Measurements from ENCODE around the gene LEAP2. TPM values are rescaled to one million over a fixed set of nuclear protein-coding genes. Genes with fewer than 3 reads are reported as not detected.

Gene LEAP2
- total RNA-seq, 1 experiment from 2014 or later, result 1.4 TPM

GRCh38 chr5:132853790-132854189 is 19.7 kb upstream of the LEAP2 start:
- Histone ChIP-seq H3K14ac (ENCODE audit: insufficient read depth, low read length) (no peak overlapping the region), H2BK5ac (ENCODE audit: insufficient read length, low read length) (no peak overlapping the region), H4K5ac (ENCODE audit: insufficient read length, low read depth, low read length) (no peak overlapping the region), H3T11ph (ENCODE audit: low read length) (no peak overlapping the region), H2AFZ (ENCODE audit: low read length) (no peak overlapping the region), H4K91ac (ENCODE audit: insufficient read length, low read depth, low read length) (no peak overlapping the region), H4K8ac (replicated peaks; ENCODE audit: insufficient read length, low read depth, low read length) (no peak overlapping the region), H3K56ac (ENCODE audit: insufficient read length, low read depth, low read length) (no peak overlapping the region), H3K79me2 (ENCODE audit: insufficient read depth, low read length) (no peaks in the 10 kb centered on the region), H3K4me2 (ENCODE audit: insufficient read depth, insufficient read length, low read length) (no peak overlapping the region), H4K20me1 (ENCODE audit: control insufficient read depth, insufficient read depth, insufficient read length) (no peaks in the 10 kb centered on the region), H3K23me2 (ENCODE audit: insufficient read length, low read depth, low read length, poor library complexity, severe bottlenecking) (no peaks in the 10 kb centered on the region), H3K27ac (ENCODE audit: insufficient read length, low read depth, low read length) (no peak overlapping the region), H2BK120ac (ENCODE audit: low read depth, low read length, poor library complexity, severe bottlenecking) (no peak overlapping the region), H3K18ac (ENCODE audit: insufficient read length, low read depth, low read length) (no peak overlapping the region), H2BK20ac (ENCODE audit: low read depth, low read length, poor library complexity, severe bottlenecking) (no peak overlapping the region), H2BK12ac (ENCODE audit: insufficient read length, low read depth, low read length) (no peak overlapping the region), H3K9me3 (ENCODE audit: control insufficient read depth, low read depth, low read length) (no peaks in the 10 kb centered on the region), H3K23ac (ENCODE audit: insufficient read length, low read depth, low read length) (no peak overlapping the region), H3K9ac (ENCODE audit: extremely low read depth, insufficient read length, low read length) (no peak overlapping the region), H3K27me3 (ENCODE audit: insufficient read depth, low read length) (no peaks in the 10 kb centered on the region), H3K4ac (ENCODE audit: low read depth, low read length) (no peak overlapping the region), H2AK5ac (ENCODE audit: insufficient read length, low read length) (no peak overlapping the region), H3K4me1 (ENCODE audit: insufficient read depth, low read length) (no peaks in the 10 kb centered on the region), H2BK15ac (ENCODE audit: low read depth, low read length) (no peak overlapping the region), H3K79me1 (ENCODE audit: insufficient read depth, low read depth, low read length, poor library complexity, severe bottlenecking) (no peaks in the 10 kb centered on the region)
- WGBS (ENCODE audit: extremely low coverage, insufficient read length, low lambda C conversion rate), result no CpG with 5 or more reads among the region's 1 CpG
- no peak overlapping the region for H3K4me3 Mint-ChIP-seq
- H3K27me3 Mint-ChIP-seq (ENCODE audit: low read depth), result no peaks in the 10 kb centered on the region; the same call in 1 of the 2 replicates
- no peaks in the 10 kb centered on the region for H3K9me3 Mint-ChIP-seq
- H3K27ac Mint-ChIP-seq, result no peak overlapping the region
- no peaks in the 10 kb centered on the region for H3K36me3 Mint-ChIP-seq (ENCODE audit: insufficient read depth in 1 of 3, low read depth in 3 of 3)
- peaks cover 3 to 8% of the 10 kb centered on the region in 2 experiments; a peak in 3 of 4 replicates for H3K4me1 Mint-ChIP-seq
- no peak for TF ChIP-seq CTCF (conservative IDR thresholded peaks at IDR 0.05)
- no peak for DNase-seq

Measured in H9 (cell line).